A673 (cell line): ENCODE results near the gene GJB4.

Experiments
- CTCF ChIP-seq: fragments of 300-800, 200-600 bp; sonication (generic); conservative IDR thresholded peaks from 2 replicates; pipeline ENCODE4 v1.5.1; 2017; ENCODE audit warnings: low read depth, mild to moderate bottlenecking, antibody characterized with exemption, low read length, moderate library complexity, mixed read lengths
- EZH2 ChIP-seq: fragments of 200-600 bp; sonication (generic); IDR thresholded peaks from 2 replicates; pipeline ENCODE4 v1.6.1; 2017; ENCODE audit warnings: borderline replicate concordance, low read depth, mild to moderate bottlenecking, mixed read lengths, antibody characterized with exemption, low read length; ENCODE audit not compliant: poor library complexity, severe bottlenecking

- no peak for TF ChIP-seq CTCF
- no peak for TF ChIP-seq EZH2
Observed at GRCh38 chr1:34796990-34797389, 37.5 kb downstream of the GJB4 start.
